ENCODE data around the gene TMEM143.

Gene TMEM143

GRCh38 chr19:48346191-48346590 lies 17.5 kb downstream of the TMEM143 start:
- Histone ChIP-seq H3K4me3 (no peak overlapping the region), H3K27ac (no peak overlapping the region)
- DNase-seq (ENCODE audit: low spot score), result no peak
- no peak for TF ChIP-seq CTCF (IDR thresholded peaks at IDR 0.05)

- no peak for TF ChIP-seq CTCF (IDR thresholded peaks at IDR 0.05)
Measured at GRCh38 chr19:48344892-48345291, 18.8 kb downstream of the TMEM143 start.

GRCh38 chr19:48342841-48343540 lies 20.7 kb downstream of the TMEM143 start:
- no peak for TF ChIP-seq CTCF (IDR thresholded peaks at IDR 0.05)
- Histone ChIP-seq H3K27ac (no peak overlapping the region), H3K4me3 (no peak overlapping the region)
- no peak for DNase-seq (ENCODE audit: low spot score)

More at GRCh38 chr19:48344892-48345291, 18.8 kb downstream of the TMEM143 start:
- no peak for DNase-seq (ENCODE audit: low spot score)
- H3K27ac ChIP-seq, result no peak overlapping the region
- no peak overlapping the region for H3K4me3 ChIP-seq

GRCh38 chr19:48342414-48342738 lies 21.4 kb downstream of the TMEM143 start:
- DNase-seq (ENCODE audit: low spot score), result no peak
- H3K27ac ChIP-seq, result no peak overlapping the region
- no peak overlapping the region for H3K4me3 ChIP-seq

GRCh38 chr19:48341515-48342413 lies 22.0 kb downstream of the TMEM143 start:
- Histone ChIP-seq H3K4me3 (no peak overlapping the region), H3K27ac (no peak overlapping the region)
- DNase-seq (ENCODE audit: low spot score), result no peak
- TF ChIP-seq CTCF (IDR thresholded peaks at IDR 0.05), result no peak

More at GRCh38 chr19:48342414-48342738, 21.4 kb downstream of the TMEM143 start:
- TF ChIP-seq CTCF (IDR thresholded peaks at IDR 0.05), result no peak

GRCh38 chr19:48340995-48341394 lies 22.7 kb downstream of the TMEM143 start:
- H3K4me3 ChIP-seq, result no peak overlapping the region
- no peak overlapping the region for H3K27ac ChIP-seq
- TF ChIP-seq CTCF (IDR thresholded peaks at IDR 0.05), result no peak
- no peak for DNase-seq (ENCODE audit: low spot score)

Data from coronary artery (tissue), 2 donors.